Epithelial cell of prostate (primary cell): ENCODE results near the gene AURKA.

Experiments used
- DNase-seq: peaks from one replicate; pipeline ENCODE4 v3.0.0-alpha.2; 2011; ENCODE audit warnings: low read depth, low spot score
- H3K27ac ChIP-seq: fragments of 450-650 bp; 2 replicates; pipeline ENCODE4 v1.5.1; 2017; ENCODE audit warnings: mild to moderate bottlenecking

Gene AURKA

DNA sequence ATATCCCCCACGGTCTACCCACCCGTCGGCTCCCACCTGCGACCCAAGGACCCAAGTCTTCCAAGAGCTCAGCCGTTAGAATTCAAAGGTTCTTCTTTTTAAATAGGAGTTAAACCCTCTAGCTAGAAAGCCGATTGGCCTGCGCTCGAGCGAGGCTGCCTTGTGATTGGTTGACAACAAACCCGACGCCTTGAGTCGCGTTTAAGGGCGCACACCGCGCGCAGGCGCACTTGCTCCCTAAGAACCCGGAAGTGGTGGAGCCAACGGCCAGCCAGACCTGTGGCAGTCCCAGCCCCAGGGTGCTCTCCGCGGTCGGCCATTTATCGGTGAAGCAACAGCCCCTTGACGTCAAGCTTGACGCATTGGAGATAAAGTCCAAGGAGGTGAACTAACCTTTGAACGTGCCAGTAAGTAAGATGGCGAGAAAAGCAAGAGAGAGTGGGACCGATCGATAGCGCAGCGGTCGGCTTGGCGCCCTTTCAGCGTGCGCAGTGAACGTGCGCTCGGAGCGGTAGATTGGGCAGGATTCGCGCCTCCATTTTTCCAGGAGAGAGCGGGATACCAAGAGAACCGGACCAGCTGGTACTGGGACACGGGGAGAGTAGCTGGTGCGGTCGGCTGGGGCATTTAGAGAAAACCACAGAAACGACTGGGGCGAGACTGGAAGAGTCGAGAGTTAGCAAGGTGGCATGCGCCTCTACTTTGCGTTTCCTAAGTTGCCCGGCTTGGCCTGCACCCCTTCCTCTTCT, at the start of gene AURKA, which contains the start of gene CSTF1:
Gene AURKA (minus strand): TSS at position 84 of the 749 bp plus-strand sequence. CDS start 4,018 bp downstream, outside the sequence.
Gene CSTF1 (plus strand): TSS at position 514 of the 749 bp plus-strand sequence. CDS start 2,908 bp downstream, outside the sequence.
- peak within 1 kb of the TSS; percentile 89 for H3K27ac ChIP-seq
- peak; percentile 96 for DNase-seq

DNA sequence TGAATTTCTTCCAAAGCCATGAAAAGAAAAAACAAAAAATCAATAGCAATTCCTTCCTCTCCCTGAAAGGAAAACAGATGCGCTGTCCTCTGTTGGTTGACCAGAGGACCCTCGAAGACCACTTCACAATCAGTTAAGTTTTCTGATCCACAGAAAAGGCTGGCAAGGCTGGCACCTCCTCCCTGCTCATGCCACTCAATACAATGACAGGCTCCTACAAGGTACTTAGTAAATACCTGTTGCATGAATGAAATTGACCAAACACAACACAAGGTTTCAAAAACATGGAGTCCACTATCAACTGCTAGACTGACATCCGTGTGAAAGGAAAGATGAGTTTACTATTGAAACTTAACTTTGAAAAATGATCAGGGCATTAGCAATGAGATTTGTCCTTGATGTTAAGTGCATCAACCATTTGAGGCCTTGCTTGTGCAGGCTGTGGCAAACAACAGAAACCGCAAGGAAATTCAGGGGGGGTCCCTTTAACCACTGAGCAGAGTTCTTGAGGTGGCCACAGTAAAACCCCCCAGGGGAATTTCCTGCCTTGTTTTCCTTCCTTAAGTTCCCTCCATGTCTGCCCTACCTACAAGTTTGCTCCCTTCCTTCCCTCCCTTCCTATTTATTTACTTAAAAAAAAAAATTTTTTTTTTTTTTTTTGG, 48.5 kb upstream of the AURKA start:
- H3K27ac ChIP-seq = no peak overlapping the region

DNA sequence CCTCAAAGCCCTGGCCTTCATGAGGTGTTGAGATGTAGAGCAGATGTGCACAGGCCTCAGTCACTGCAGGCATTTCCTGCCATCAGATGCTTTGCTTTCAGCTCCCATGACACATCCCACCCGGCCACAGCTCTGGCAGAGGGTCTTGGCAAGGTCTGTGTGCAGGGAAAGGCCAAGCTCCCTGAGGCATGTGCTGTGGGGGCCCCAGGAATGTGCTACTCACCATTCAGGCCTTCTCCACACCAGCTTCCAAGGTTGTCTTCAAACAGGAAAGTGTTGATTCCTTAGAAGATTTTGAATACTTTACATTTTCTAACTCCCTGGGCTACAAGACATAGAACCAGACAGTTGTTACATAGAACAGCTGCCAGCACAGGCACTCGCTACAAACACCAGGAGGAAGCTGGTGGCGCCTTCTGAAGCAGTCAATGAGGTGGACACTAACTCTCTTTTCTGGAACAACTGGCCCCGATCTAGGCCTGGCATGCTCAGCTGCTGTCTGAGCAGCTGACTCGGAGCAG, 47.8 kb upstream of the AURKA start:
- no peak for DNase-seq
- H3K27ac ChIP-seq = no peak overlapping the region

More for the DNA sequence above, 48.5 kb upstream of the AURKA start:
- no peak for DNase-seq

DNA sequence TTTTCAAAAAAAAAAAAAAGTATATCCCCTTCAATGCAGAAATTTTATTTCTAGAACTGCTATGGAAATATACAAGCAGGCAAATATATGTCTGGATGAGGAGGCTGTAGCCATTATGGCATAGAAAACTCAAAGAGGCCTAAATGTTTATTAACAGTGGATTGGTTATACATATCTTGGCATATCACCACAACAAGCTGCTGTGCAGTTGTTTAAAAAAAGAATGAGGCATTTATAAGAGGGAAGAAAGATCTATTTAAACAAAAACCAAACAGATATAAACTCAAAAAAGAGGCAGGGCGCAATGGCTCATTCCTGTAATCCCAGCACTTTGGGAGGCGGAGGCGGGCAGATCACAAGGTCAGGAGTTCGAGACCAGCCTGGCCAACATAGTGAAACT, 46.3 kb upstream of the AURKA start:
- H3K27ac ChIP-seq = no peak overlapping the region
- no peak for DNase-seq

DNA sequence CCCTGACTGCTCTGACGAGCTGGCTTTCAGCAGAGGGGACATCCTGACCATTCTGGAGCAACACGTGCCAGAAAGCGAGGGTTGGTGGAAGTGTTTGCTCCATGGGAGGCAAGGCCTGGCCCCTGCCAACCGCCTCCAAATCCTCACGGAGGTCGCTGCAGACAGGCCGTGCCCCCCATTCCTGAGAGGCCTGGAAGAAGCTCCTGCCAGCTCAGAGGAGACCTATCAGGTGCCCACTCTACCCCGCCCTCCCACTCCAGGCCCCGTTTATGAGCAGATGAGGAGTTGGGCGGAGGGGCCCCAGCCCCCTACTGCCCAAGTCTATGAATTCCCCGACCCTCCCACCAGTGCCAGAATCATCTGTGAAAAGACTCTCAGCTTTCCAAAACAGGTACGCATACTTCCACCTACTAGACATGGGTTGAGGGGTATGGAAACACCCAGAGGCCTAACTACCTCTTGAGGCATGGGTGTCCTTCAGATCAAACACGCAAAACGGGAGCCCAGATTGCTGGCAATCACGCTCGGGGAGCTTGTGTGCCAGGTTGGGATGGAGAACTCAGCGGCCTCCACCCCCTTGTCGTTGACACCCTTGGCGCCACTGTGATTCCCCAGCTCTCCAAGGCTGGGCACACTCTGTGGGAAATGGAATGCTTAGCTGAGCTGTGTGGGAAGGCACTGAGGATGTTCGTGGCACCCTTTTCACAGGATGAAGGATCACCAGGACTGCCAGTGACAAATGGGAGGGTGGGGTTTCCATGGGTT, 45.4 kb upstream of the AURKA start:
- no peak for DNase-seq
- no peak overlapping the region for H3K27ac ChIP-seq

DNA sequence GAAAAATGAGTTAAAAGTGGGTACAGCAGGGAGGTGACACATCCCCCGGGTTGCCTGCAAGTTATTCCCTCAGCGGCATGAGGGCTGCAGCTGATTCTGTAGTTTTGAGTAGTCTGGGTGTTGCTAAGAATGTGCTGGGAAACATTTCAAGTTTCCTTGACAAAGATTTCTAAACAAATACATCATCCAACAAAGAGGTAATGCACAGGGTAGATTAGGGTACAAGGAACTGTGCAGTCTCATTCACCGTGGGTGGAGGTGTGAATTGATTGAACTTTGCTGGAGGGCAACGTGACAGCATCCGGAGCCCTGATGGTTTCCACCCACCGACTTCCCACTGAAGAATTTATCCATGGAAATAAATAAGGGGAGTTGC, 41.9 kb upstream of the AURKA start:
- no peak for DNase-seq
- H3K27ac ChIP-seq = no peak overlapping the region

DNA sequence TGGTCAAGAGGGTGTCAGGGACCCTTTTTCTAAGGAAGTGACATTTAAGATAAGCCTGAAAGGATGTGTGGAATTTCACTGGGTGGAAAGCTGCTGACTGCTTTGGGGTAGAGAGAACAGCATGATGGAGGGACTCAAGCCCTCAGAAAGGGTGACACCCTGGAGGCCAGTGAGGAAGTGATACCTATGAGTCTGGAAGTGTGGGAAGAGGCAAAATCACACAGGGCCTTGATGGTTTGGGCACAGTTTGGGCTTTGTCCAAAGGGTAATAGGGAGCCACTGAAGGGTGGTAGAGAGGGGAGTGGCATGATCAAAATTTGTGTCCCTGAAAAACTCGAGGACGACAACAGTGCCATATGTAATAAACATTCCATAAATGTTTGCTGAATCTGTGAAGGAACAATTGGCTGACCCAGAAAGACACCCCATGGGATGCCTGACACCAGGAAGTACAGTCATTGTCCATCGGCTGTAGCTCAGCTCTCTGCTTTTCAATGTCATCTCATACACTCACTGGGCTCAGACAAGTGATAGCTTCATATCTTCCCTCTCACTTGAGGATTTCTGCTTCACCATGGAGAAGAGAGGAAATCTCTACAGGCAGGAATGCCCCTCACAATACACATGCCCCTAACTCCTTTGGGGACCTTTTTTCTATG, 41.3 kb upstream of the AURKA start:
- H3K27ac ChIP-seq = no peak overlapping the region

DNA sequence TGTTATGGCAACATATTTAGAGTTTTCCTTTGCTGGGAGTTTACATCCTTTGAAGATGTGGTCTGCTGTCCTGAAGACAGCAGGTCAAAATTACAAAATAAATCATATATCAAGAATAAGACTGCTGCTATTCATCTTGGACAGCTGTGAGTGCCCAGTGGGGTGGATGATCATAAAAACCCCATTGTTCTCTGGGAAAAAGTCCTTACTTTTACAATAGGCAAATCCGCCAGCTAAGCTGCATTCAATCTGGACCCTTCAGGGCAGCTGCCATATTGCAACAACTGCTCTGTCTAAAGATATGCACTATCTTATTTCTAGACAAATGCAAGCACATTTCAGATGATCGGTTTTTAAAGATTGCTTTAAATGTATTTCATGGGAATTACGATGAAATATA, 39.5 kb upstream of the AURKA start:
- no peak for DNase-seq
- H3K27ac ChIP-seq = no peak overlapping the region

More for the DNA sequence above, 41.3 kb upstream of the AURKA start:
- no peak for DNase-seq

DNA sequence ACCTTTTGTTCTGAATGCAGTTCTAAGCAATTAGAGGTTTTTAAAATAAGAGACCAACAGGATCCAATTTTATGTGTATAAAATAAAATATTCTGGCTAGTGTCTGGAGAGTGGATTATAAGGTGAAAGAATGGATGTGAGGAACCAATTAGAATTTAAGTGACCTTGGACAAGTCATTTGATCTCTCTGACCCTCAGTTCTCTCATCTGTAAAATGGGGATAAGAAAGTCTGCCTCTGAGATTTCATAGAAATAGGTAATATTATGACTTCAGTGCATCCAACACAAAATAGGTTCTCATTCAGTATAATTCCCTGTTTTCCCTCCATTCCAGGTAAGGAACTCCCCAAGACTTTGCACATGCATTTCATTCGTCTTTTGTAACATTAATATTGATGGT, 38.9 kb upstream of the AURKA start:
- no peak for DNase-seq
- H3K27ac ChIP-seq = no peak overlapping the region

DNA sequence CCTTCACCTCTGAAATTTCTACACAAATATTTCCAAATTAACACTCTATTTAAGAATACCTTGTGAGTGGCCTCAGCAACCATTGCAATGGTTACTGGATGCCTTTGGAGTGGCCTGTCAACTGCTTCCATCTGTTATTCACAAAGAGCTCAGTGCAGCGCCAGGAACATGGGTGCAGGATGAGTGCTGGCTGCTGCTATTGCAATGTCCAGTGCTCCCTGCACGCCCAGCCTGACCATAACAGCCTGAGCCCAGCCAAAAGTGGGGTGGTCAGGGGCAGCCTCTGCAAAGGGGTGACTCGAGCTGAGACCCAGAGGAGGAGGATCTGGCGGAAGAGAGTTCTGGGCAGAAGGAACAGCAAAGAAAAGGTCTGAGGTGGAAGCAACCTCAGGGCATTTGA, 38.4 kb upstream of the AURKA start:
- H3K27ac ChIP-seq = no peak overlapping the region
- DNase-seq = no peak

DNA sequence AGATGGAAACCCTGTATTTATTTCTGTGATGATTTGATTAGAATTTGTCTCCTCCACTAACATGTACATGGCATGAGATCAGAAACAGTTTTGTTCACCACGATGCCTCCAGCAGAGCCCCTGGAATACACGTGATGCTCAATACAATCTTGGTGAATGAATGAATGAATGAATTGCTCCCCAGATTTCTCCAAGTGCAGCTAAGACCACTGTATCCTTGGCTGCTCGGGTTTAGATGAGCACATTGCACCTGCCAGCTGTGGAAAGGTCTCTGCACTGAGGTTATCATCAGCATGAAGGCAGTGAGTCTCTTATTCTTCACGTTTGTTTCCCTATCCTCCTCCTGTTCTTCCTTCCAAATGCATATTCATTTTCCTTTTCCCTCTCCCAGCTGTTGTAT, 37.9 kb upstream of the AURKA start:
- no peak overlapping the region for H3K27ac ChIP-seq
- no peak for DNase-seq

DNA sequence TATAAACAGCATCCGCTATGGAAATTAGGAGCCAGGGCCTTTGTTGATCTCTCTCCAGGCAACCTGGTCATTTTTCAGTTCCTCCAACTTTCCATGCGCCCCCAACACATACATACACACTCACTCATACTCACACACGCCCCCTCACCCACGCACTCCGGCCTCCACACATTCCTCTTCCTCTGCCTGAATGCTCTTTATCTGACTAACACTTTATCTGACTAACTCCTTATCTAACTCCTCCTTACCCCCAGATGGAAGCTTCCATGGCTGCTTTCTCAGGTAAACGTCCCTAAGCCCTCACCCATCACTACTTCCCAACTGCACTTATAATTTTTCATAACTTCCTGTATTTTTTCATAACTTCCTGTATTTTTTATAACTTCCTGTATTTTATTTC, 37.5 kb upstream of the AURKA start:
- DNase-seq = no peak
- H3K27ac ChIP-seq = no peak overlapping the region

DNA sequence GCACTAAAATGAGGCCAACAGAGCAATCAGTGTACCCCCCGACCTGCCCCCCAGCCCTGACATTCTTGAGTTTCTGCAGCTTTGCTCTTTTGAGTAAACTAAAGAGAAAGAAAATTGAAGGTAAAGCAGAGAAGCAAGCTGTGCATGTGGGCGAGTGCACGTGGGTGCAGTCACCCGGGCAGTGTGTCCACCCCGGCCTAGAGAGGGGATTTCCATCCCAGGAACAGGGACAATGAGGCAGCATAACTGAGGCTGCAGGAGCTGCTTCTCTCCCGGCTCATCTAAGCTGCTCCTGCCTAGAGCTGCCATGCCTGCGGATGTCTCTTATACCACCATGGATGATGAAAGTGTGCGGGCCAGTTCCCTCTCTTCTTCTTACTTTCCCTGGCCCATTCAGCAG, 36.9 kb upstream of the AURKA start:
- no peak for DNase-seq
- no peak overlapping the region for H3K27ac ChIP-seq

DNA sequence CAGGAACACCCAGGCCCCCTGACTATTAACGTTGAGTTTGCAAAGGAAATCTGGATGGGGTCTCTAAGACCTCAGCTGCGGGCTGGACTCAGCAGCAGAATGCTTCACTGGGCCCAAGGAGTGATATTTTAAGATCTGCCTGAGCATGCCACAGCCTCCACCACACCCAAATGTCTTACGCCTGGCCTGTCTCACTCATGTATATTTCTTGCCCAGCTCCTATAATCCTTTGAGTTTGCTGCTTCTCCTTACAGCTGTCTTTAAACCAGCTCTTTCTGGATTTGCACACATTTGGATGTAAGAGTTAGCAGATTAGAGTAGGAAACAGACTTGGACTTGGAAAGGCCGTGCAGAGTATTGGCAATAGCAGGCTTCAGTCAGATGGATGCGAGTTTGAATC, 36.4 kb upstream of the AURKA start:
- DNase-seq = no peak
- H3K27ac ChIP-seq = no peak overlapping the region

DNA sequence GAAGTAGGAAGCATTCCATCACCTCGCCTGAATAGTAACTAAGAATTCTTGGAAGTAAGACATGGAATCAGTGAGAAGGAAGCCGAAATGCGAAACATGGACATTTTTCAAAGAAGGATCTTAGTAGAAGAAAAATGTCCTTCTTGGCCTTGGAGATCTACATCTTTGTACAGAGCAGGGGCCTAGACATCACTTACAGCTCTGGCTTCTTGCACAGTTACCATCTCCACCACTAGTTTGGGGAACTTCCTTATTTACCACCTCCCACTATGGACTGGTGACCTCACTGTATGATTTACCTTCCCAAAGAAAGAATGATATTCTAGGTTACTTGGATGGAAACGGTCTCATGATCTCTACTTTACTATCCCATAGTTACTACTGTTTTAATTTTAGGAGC, 35.8 kb upstream of the AURKA start:
- no peak overlapping the region for H3K27ac ChIP-seq
- DNase-seq = no peak

DNA sequence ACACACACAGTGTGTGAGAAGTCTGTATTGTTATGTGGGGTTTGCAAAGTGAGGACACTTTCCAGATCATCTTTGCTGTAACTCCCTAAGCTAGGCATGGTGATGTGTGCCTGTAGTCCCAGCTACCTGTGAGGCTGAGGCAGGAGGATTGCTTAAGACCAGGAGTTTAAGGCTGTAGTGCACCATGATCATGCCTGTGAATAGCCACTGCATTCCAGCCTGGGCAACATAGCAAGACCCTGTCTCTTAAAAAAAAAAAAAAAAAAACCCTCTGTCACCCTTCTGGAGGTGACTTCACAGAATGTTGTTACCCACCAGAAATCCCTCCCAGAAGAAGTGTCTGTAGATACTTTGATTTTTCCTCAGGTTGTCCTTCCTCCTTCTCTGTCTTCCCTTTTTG, 34.9 kb upstream of the AURKA start:
- H3K27ac ChIP-seq = no peak overlapping the region
- no peak for DNase-seq

DNA sequence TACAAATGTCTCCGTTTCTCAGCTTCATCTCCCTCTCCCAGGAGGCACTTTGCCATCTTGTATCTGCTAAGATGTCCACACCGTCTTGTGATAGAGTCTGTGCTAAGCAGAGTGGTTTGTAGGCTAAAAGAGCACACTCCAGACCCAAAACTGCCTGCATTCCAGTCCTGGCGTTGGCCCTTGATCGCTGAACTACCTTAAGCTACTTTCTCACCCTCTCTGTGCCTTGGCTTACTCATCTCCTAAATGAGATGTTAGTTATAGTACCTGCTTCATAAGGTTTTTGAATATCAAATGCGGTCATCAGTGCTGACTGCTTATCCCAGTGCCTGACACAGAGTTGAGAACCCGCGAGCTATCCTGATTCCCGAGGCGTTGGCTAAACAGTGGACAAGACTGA, 34.0 kb upstream of the AURKA start:
- no peak for DNase-seq
- no peak overlapping the region for H3K27ac ChIP-seq

DNA sequence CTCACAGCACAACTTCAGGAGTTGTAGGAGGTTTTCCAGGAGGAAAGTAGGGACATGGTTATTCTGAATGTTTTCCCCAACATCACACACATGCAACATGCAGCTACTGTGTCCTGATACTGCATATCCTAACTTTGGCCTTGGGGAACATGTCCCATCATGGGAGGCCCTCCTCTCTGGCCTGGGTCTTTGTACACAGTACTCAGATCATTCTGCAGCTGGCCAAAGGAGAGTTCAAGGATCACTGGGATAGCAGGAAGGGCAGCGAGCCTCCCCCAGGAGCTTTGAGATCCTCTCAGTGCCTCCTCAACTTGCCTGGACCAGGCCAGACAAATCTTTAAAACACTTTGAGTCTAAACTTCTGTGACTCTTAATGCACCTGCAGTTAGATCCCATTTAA, 32.9 kb upstream of the AURKA start:
- H3K27ac ChIP-seq = no peak overlapping the region
- no peak for DNase-seq

DNA sequence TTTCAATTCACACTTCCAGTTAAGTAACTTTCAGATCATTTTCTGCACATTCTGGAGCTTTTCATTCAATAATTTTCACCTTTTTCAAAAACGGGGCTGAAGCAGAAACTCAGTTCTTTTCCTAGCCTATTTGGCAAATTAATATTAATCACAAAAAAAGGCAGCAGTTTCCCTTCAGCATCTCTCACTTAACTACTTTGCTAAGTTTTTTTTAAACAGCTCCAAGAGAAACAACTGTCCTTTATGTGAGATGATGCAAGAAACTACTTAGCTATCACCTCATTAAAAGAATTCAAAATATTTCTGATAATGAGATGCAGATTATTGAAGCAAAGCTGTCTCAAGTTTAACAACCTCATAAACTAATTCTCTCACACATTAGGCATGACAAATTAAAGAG, 31.9 kb upstream of the AURKA start:
- no peak for DNase-seq
- H3K27ac ChIP-seq = no peak overlapping the region

DNA sequence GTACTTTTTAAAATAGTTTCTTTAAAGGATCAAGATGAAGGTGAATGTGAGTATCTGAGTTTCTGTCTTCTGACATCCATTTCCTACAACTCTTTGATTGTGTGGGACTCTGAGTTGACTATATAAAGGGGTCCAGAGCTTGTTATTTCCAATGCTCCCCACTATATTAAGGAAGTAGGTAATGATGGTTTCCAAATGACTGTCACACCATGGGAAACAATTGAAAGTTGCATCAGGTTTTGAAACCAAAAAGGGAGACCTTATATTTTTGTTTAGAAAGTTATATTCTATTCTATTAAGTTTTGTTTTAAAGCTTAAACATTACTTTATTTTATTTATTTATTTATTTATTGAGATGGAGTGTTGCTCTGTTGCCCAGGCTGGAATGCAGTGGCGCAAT, 31.2 kb upstream of the AURKA start:
- no peak overlapping the region for H3K27ac ChIP-seq
- DNase-seq = no peak

DNA sequence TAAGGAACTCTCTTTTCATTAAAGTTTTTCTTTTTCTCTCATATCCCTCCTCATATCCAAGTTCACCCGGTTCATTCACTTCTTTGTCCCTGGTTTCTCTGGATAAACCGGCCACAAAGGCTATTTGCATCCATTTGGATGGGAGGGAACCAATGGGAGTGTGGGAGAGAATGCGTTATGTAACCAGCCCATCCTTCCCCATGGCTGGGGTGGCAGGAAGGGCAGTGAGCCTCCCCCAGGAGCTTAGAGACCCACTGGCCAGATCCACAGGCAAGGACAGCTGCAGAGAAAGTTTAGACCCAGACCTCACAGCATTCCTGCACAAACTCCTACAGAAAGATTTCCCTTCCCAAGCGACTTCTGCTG, 30.8 kb upstream of the AURKA start:
- no peak overlapping the region for H3K27ac ChIP-seq
- no peak for DNase-seq
